Suprapubic skin (tissue), 4 donors: ENCODE data around the gene MRPS33. TPM values are rescaled to one million over a fixed set of nuclear protein-coding genes. Genes with fewer than 3 reads are reported as not detected.

ENCODE experiments used
- DNase-seq, 2 donors: peaks; one replicate each; pipeline ENCODE4 v3.0.0-alpha.2; 2019; ENCODE audit warnings: low spot score in 2 of 2
- H3K27ac ChIP-seq: fragments of 200-600 bp; sonication (generic); one replicate; pipeline ENCODE4 v1.5.1; 2019
- H3K27me3 ChIP-seq: fragments of 200-600 bp; sonication (generic); one replicate; pipeline ENCODE4 v1.5.1; 2019
- H3K36me3 ChIP-seq: fragments of 200-600 bp; sonication (generic); one replicate; pipeline ENCODE4 v1.5.1; 2019
- H3K4me1 ChIP-seq: fragments of 200-600 bp; sonication (generic); one replicate; pipeline ENCODE4 v1.5.1; 2019
- H3K4me3 ChIP-seq: fragments of 200-600 bp; sonication (generic); one replicate; pipeline ENCODE4 v1.5.1; 2019; ENCODE audit warnings: mild to moderate bottlenecking
- H3K9me3 ChIP-seq: fragments of 200-600 bp; sonication (generic); one replicate; pipeline ENCODE4 v1.5.1; 2019
- CTCF ChIP-seq, 2 donors: fragments of 200-600 bp in 1 of 2; fragments of 450-650 bp in 1 of 2; sonication (generic) in 1 of 2; IDR thresholded peaks; one replicate each; pipeline ENCODE4 v1.5.1; 2016 to 2019; ENCODE audit warnings: antibody characterized with exemption in 2 of 2, mild to moderate bottlenecking in 1 of 2, moderate library complexity in 1 of 2
- EP300 ChIP-seq: sonication (generic); formaldehyde crosslinking; IDR thresholded peaks from one replicate; pipeline ENCODE4 v1.6.1; 2017; ENCODE audit warnings: antibody characterized with exemption
- POLR2A ChIP-seq, 2 donors: fragments of 450-650 bp; IDR thresholded peaks; one replicate each; pipeline ENCODE4 v1.6.1; 2017; ENCODE audit warnings: antibody characterized with exemption in 2 of 2, mild to moderate bottlenecking in 2 of 2, moderate library complexity in 2 of 2
- POLR2AphosphoS5 ChIP-seq, 3 donors: sonication (generic); formaldehyde crosslinking; IDR thresholded peaks; one replicate each; pipeline ENCODE4 v1.6.1; 2017; ENCODE audit warnings: antibody characterized with exemption in 3 of 3
- WGBS: methylation state at CpG from one replicate; pipeline ENCODE4 v1.1.5; 2018; 5-methylcytosine and 5-hydroxymethylcytosine counted together
- total RNA-seq, 4 donors: library from RNA; depleted of rRNA; stranded (reverse); fragments of >200 nt; gene quantifications; one replicate each; pipeline ENCODE4 v1.1.0, GENCODE V29; 2016

MRPS33 gene
- total RNA-seq, 4 donors from 2014 or later, result 11.2 to 32.0 (median 12.7) TPM

GRCh38 chr7:140981951-140982350 is 32.8 kb downstream of the MRPS33 start:
- Histone ChIP-seq H3K36me3 (no peaks in the 10 kb centered on the region), H3K27ac (no peak overlapping the region), H3K4me3 (no peak overlapping the region), H3K9me3 (peaks cover 11% of the 10 kb centered on the region), H3K27me3 (no peaks in the 10 kb centered on the region), H3K4me1 (no peaks in the 10 kb centered on the region)
- TF ChIP-seq POLR2A (IDR thresholded peaks at IDR 0.05) (no peak), EP300 (no peak), POLR2AphosphoS5 (IDR thresholded peaks at IDR 0.05) (no peak), CTCF (IDR thresholded peaks at IDR 0.05) (no peak)
- WGBS, result 66% methylated on average over 2 of the region's 2 CpGs
- DNase-seq, result no peak

DNA sequence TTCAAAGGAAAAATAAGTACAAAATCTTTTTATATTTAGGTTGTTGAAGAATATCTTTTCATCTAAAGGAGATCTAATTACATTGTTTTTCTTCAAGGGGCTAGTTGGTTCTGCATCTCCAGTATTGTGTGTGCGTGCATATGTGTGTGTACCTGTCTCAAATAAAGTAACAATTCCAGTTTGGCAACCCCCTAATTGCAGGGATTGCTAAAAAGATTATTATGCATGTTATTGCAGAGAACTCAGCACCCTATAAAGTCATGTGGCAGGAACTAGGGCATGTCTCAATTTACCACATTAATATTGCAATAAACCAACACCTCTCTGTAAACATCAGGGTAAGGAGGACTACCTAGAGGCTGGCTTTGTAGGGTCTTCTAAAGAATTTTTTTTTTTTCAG is 37.0 kb downstream of the MRPS33 start:
- H3K9me3 ChIP-seq, result no peaks in the 10 kb centered on the region
- no peaks in the 10 kb centered on the region for H3K4me1 ChIP-seq
- TF ChIP-seq EP300, result no peak
- no peak for TF ChIP-seq POLR2A (IDR thresholded peaks at IDR 0.05)
- TF ChIP-seq POLR2AphosphoS5 (IDR thresholded peaks at IDR 0.05), result no peak
- no peak for TF ChIP-seq CTCF (IDR thresholded peaks at IDR 0.05)
- WGBS, result 40% methylated on average over 1 of the region's 1 CpG
- H3K27ac ChIP-seq, result no peak overlapping the region
- no peaks in the 10 kb centered on the region for H3K36me3 ChIP-seq
- H3K27me3 ChIP-seq, result no peaks in the 10 kb centered on the region
- no peak overlapping the region for H3K4me3 ChIP-seq
- no peak for DNase-seq

GRCh38 chr7:140972876-140973829 is 41.6 kb downstream of the MRPS33 start:
- Histone ChIP-seq H3K36me3 (no peaks in the 10 kb centered on the region), H3K27me3 (no peaks in the 10 kb centered on the region), H3K9me3 (no peaks in the 10 kb centered on the region), H3K27ac (no peak overlapping the region), H3K4me3 (no peak overlapping the region), H3K4me1 (no peaks in the 10 kb centered on the region)
- DNase-seq, result no peak
- TF ChIP-seq EP300 (no peak), POLR2A (IDR thresholded peaks at IDR 0.05) (no peak)
- whole genome bisulfite sequencing, result 58% methylated on average over 9 of the region's 9 CpGs

DNA sequence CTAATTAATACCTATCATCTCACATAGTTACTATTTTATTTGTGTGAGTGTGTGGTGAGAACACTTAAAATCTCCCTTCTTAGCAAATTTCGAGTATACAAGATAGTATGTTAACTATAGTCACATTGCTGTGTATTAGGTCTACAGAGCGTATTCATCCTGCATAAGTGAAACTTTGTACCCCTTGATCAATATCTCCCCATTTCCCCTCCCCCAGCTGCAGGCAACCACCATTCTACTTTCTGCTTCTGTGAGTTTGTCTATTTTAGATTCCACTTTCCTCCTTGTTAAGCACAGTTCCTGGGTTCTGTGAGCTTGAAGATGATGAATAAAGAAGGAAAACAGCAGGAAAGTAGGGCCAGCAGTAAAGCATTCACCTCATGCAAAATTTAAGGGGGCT is 42.4 kb downstream of the MRPS33 start:
- Histone ChIP-seq H3K9me3 (no peaks in the 10 kb centered on the region), H3K27me3 (no peaks in the 10 kb centered on the region), H3K36me3 (no peaks in the 10 kb centered on the region), H3K27ac (no peak overlapping the region), H3K4me3 (no peak overlapping the region), H3K4me1 (no peaks in the 10 kb centered on the region)
- WGBS, result 84% methylated on average over 2 of the region's 2 CpGs
- DNase-seq, result no peak
- no peak for TF ChIP-seq CTCF (IDR thresholded peaks at IDR 0.05)
- no peak for TF ChIP-seq POLR2A (IDR thresholded peaks at IDR 0.05)
- TF ChIP-seq POLR2AphosphoS5 (IDR thresholded peaks at IDR 0.05), result no peak
- no peak for TF ChIP-seq EP300

- Histone ChIP-seq H3K4me3 (no peak overlapping the region), H3K27me3 (no peaks in the 10 kb centered on the region), H3K36me3 (no peaks in the 10 kb centered on the region), H3K4me1 (no peaks in the 10 kb centered on the region), H3K9me3 (no peaks in the 10 kb centered on the region), H3K27ac (no peak overlapping the region)
- TF ChIP-seq POLR2AphosphoS5 (IDR thresholded peaks at IDR 0.05) (no peak), POLR2A (IDR thresholded peaks at IDR 0.05) (no peak), CTCF (IDR thresholded peaks at IDR 0.05) (no peak), EP300 (no peak)
- 45% methylated on average over 2 of the region's 2 CpGs for WGBS
- no peak for DNase-seq
Measured at GRCh38 chr7:140967438-140967837, 47.3 kb downstream of the MRPS33 start.
